ENCODE data around the gene RASA3. TPM values are rescaled to one million over a fixed set of nuclear protein-coding genes. Genes with fewer than 3 reads are reported as not detected.

RASA3 gene
- polyA plus RNA-seq, 3 donors: 9.0 to 32.6 (median 16.6) TPM

DNA sequence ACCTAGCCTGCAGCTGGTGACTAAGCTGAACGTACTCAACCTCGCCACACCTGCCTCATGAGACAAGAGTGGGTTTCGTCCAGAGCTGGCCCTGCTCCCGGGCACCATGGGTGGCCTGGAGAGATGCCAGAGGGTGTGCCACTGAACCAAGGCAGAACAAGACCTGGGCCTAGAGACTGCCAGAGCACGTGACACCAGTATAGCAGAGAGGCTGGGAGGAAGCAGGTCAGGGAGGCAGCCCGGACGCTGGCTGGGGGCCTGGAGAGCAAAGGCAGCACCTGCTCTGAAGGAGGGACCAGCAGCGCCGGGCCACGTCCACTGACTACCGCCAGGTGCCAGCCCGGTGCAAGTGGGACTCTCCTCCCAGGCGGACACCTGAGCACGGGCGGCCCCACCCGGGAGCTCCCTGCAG is 151.2 kb downstream of the RASA3 start:
- Histone ChIP-seq H3K4me1 (ENCODE audit: control insufficient read depth in 1 of 2, insufficient read depth in 2 of 2, low read length in 2 of 2) (no peaks in the 10 kb centered on the region), H4K20me1 (ENCODE audit: insufficient read depth, low read length) (peaks cover 12% of the 10 kb centered on the region), H3K4me3 (replicated peaks in 1 of 3; ENCODE audit: low read depth in 2 of 3, low read length in 3 of 3) (no peak overlapping the region), H3K36me3 (replicated peaks in 1 of 2; ENCODE audit: control insufficient read depth in 1 of 2, insufficient read depth in 2 of 2, low read length in 2 of 2) (peaks cover 62 to 66% of the 10 kb centered on the region in 2 donors), H2AFZ (ENCODE audit: insufficient read depth, low read depth, low read length, poor library complexity, severe bottlenecking) (no peak overlapping the region), H3K27me3 (ENCODE audit: control insufficient read depth in 2 of 2, insufficient read depth in 2 of 2, low read length in 2 of 2) (no peaks in the 10 kb centered on the region), H3K9me3 (replicated peaks in 1 of 2; ENCODE audit: control insufficient read depth in 1 of 2, insufficient read depth in 1 of 2, low read length in 2 of 2) (no peaks in the 10 kb centered on the region), H3K4me2 (replicated peaks; ENCODE audit: extremely low read depth, low read length, poor library complexity, severe bottlenecking) (no peak overlapping the region), H3K79me2 (ENCODE audit: insufficient read depth, low read length) (no peaks in the 10 kb centered on the region), H3K27ac (ENCODE audit: low read depth in 1 of 2, low read length in 2 of 2) (no peak overlapping the region), H3K9ac (ENCODE audit: insufficient read depth, low read length, poor library complexity, severe bottlenecking) (no peak overlapping the region)
- intact Hi-C loops (cut with micrococcal nuclease): no loop called here
- 96% methylated on average over 16 of the region's 16 CpGs for WGBS (ENCODE audit: insufficient coverage)
- DNase-seq: no peak
- Mint-ChIP-seq H3K36me3 (peaks cover 64 to 66% of the 10 kb centered on the region in 2 donors), H3K27ac (peak overlapping the region in 2 of 7 donors; percentile 63 to 66), H3K27me3 (ENCODE audit: low read depth in 3 of 3) (no peaks in the 10 kb centered on the region), H3K4me3 (no peak overlapping the region), H3K9me3 (peaks cover 0 to 5% (median 0%) of the 10 kb centered on the region in 7 donors), H3K4me1 (no peaks in the 10 kb centered on the region)
- TF ChIP-seq, protein P1, sequence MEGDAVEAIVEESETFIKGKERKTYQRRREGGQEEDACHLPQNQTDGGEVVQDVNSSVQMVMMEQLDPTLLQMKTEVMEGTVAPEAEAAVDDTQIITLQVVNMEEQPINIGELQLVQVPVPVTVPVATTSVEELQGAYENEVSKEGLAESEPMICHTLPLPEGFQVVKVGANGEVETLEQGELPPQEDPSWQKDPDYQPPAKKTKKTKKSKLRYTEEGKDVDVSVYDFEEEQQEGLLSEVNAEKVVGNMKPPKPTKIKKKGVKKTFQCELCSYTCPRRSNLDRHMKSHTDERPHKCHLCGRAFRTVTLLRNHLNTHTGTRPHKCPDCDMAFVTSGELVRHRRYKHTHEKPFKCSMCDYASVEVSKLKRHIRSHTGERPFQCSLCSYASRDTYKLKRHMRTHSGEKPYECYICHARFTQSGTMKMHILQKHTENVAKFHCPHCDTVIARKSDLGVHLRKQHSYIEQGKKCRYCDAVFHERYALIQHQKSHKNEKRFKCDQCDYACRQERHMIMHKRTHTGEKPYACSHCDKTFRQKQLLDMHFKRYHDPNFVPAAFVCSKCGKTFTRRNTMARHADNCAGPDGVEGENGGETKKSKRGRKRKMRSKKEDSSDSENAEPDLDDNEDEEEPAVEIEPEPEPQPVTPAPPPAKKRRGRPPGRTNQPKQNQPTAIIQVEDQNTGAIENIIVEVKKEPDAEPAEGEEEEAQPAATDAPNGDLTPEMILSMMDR (IDR thresholded peaks at IDR 0.05): no peak

- peaks cover 13% of the 10 kb centered on the region for H4K20me1 ChIP-seq (ENCODE audit: insufficient read depth, low read length)
- WGBS (ENCODE audit: insufficient coverage): 100% methylated on average over 7 of the region's 12 CpGs
- H3K4me1 ChIP-seq (ENCODE audit: control insufficient read depth in 1 of 2, insufficient read depth in 2 of 2, low read length in 2 of 2): no peaks in the 10 kb centered on the region
- no peak overlapping the region for H3K9ac ChIP-seq (ENCODE audit: insufficient read depth, low read length, poor library complexity, severe bottlenecking)
- no peaks in the 10 kb centered on the region for H3K4me1 Mint-ChIP-seq
- no peaks in the 10 kb centered on the region for H3K79me2 ChIP-seq (ENCODE audit: insufficient read depth, low read length)
- no peak overlapping the region for H3K4me3 ChIP-seq (replicated peaks in 1 of 3; ENCODE audit: low read depth in 2 of 3, low read length in 3 of 3)
- H3K9me3 ChIP-seq (replicated peaks in 1 of 2; ENCODE audit: control insufficient read depth in 1 of 2, insufficient read depth in 1 of 2, low read length in 2 of 2): no peaks in the 10 kb centered on the region
- no peak for DNase-seq
- peaks cover 65 to 70% of the 10 kb centered on the region in 2 donors for H3K36me3 ChIP-seq (replicated peaks in 1 of 2; ENCODE audit: control insufficient read depth in 1 of 2, insufficient read depth in 2 of 2, low read length in 2 of 2)
- no peaks in the 10 kb centered on the region for H3K27me3 Mint-ChIP-seq (ENCODE audit: low read depth in 3 of 3)
- peak overlapping the region in 3 of 7 donors; percentile 31 to 76 (median 46) for H3K27ac Mint-ChIP-seq
- peaks cover 68 to 70% of the 10 kb centered on the region in 2 donors for H3K36me3 Mint-ChIP-seq
- no peak overlapping the region for H3K27ac ChIP-seq (ENCODE audit: low read depth in 1 of 2, low read length in 2 of 2)
- TF ChIP-seq, protein P1 (IDR thresholded peaks at IDR 0.05): no peak
- H3K27me3 ChIP-seq (ENCODE audit: control insufficient read depth in 2 of 2, insufficient read depth in 2 of 2, low read length in 2 of 2): no peaks in the 10 kb centered on the region
- H3K9me3 Mint-ChIP-seq: peaks cover 0 to 5% (median 0%) of the 10 kb centered on the region in 7 donors
- no peak overlapping the region for H2AFZ ChIP-seq (ENCODE audit: insufficient read depth, low read depth, low read length, poor library complexity, severe bottlenecking)
- no peak overlapping the region for H3K4me3 Mint-ChIP-seq
- intact Hi-C loops (cut with micrococcal nuclease): no loop called here
- H3K4me2 ChIP-seq (replicated peaks; ENCODE audit: extremely low read depth, low read length, poor library complexity, severe bottlenecking): no peak overlapping the region
These were observed 151.8 kb downstream of the RASA3 start for GRCh38 chr13:113980489-113981064.
